RKO (cell line): ENCODE results near the gene CFDP1.

ENCODE experiments used
- DNase-seq: peaks from one replicate; pipeline ENCODE4 v3.0.0-alpha.2; 2016; ENCODE audit warnings: low spot score

CFDP1 gene

DNA sequence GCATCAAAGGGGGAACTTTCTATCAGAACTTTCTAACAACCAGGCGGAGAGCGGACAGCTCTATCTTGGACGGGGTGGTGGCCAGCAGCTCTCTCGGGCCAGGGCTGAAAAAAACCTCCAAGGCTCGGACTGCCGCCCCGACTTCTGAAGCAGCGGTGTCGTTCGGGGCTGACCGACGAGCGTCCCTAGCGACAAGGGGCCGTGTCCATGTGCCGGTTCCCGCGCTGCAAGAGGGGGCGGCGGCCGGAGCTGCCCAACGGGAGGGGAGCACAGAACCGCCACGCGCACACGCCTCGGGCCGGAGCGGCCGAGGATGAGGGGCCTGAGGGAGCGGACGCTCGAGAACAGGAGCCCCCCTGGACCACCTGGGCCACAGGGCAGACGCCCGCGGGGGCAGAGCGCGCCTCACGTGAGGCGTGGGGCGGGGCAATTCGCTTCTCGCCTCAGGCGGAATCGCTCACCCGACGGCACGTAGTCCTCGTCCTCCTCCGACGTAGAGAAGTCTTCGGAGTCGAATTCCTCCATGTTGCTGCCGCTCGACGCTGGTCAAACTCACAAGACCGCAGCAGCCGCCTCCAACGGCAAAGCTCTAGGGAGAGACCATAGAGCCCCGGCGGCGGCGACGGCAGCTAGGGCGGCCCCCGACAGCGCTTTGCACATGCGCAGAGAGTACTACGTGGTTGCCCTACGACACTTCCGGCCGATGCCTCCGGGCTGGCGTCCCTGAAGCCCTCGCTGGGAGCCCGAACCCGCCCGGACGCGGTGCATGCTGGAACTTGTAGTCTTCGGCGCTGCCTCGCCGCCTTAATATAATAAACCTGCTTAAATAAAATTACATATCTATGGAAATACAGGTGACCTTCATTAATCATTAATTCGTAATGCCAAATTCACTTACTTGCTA is at the start of gene CFDP1:
Gene CFDP1, minus strand, starts transcription at position 676 of the 904 bp plus-strand sequence. Its CDS starts 151 bp downstream, at position 525.
- DNase-seq, result peak; percentile 95

DNA sequence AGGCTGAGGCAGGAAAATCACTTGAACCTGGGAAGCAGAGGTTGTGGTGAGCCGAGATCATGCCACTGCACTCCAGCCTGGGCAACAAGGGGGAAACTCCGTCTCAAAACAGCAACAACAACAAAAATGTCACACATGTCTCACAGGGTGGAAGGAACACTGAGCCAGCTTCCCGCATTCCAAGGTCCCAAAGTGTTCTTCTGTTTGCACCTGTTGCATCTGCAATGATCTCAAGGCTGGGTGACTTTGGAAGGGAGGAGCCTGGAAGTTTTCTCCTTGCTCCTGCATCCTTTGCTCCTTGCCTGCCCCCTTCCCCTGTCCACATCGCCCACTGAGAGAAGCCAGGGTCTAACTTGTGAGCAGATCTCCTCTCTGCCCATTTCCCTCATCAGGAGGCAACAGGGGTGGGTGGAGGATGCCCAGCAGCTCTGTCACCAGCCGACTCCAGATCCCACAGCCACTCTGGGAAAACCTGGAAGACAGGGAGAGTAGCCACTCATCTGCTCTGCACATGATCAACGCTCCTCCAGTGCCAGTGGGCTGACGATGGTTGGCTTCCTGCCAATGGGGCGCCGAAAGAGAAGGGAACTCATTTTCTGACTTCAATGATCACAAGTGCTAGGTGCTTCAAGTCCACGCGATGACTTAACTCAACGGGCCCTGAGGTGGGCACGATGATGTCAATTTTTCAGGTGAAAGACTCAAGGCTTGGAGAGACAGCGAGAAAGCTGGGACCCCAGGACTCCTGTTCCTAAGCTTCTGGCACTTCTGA is 49.3 kb upstream of the CFDP1 start:
- DNase-seq, result no peak

DNA sequence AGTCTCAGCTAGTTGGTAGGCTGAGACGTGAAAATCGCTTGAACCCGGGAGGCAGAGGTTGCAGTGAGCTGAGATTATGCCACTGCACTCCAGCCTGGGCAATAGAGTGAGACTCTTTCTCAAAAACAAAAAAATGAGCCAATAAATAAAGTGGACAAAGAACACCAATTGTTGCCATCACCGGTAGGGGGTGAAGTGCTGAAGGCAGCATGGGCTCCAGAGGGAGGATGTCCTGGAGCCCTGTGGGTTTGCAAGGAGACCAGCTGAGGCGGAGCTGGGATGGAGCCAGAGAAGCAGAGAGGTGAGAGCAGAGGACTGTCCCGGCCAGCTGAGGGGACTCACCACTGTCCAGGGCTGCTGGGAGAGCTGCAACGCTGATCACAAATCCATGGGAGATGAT is 48.2 kb upstream of the CFDP1 start:
- DNase-seq, result no peak

DNA sequence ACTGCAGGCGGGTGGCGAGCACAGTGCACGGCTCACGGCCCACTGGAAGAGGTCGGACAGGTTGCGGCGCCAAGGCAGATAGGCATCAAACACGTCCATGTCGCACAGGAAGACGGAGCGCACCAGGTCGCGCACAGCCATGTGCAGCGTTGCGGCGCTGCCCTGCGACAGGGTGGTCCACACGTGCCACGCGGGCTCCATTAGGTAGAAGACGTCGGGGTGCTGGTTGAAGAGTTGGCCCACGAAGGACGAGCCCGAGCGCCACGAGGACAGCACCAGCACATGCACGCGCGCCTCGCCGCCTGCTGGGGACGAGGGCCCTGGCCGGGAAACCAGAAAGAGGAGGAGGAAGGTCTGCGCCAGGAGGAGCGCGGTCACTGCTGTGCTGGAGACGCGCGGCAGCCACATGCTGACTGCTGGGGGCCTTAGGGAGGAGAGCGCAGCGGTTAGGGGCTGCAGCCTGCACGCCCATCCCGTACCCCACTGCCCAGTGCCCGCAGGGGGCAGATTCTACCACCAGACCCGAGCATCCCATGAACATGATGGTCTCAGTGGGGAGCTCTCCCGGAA is 46.2 kb upstream of the CFDP1 start:
- no peak for DNase-seq

DNA sequence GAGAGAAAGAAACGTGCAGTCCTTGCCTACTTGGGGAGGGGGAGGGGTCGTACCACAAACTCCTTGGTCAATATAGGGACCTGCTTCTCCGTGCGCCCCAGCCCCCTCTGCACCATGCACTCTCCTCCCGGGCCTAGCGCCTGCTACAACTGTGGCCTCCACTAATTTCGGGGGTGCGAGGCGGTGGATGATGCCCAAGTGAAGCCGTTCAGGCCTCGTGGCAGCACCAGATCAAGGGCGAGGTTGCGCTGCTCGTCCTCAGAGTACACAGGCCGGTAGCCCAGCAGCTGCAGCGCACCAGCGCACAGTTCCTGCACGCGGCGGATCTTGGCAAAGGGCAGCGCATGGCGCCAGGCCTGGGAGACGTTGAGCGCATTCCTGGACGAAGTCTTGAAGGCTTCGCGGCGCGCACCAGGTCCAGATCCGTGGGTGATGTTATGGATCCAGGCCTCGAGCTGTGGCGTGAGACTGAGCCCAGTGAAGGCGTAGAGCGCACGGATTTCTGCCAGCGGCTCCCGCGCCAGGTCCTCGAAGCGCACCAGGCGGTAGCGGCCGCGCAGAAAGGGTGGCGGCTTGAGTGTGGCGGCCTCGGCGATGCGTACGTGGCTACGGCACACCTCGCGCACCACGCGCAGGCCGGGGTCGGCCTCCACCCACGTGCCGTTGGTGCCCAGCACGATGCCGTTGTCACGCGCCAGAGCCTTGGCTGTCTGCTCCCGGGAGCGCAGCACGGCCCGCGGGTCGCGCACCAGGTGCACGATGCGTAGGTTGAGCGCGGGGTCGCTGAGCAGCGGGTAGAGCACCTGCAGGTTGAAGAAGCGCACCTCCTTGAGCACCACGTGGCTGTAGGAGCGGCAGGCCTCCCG is 45.4 kb upstream of the CFDP1 start:
- DNase-seq, result no peak

DNA sequence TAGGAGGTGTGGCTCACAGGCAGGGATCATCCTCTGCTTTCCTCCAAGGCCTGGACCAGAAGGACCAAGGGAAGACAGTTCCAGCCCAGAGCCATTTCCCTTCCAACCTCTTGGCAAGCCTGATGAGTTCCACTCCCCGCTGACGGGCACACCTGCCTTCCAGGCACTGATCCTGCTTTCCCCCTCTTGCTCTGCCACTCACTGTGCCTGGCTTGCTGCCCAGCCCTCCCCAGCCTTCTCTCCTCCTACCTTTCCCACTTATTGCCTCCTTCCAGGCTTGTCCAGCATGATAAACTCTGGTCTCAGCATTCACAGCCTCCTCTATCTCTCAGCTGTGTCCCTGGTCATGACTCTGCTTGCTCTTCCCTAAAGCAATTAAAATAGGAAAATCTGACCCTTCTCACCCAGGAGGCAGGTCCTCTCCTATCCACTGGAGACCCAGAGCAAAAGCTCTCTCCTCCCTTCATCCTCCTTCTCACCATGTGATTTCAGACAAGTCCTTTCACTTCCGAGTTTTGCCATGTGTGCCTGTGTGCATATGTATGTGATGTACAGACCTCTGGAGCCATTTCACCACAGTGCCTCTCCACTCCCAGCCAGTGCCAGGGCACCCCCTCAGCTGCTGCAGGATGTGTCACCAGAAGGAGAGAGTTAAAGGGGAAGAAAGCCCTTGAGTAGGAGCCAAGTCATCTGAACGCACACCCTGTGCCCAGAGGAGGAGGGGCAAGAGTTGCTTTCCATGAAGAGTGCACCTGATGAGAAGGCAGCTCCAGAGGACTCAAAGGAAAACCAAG is 44.6 kb upstream of the CFDP1 start:
- DNase-seq, result no peak

DNA sequence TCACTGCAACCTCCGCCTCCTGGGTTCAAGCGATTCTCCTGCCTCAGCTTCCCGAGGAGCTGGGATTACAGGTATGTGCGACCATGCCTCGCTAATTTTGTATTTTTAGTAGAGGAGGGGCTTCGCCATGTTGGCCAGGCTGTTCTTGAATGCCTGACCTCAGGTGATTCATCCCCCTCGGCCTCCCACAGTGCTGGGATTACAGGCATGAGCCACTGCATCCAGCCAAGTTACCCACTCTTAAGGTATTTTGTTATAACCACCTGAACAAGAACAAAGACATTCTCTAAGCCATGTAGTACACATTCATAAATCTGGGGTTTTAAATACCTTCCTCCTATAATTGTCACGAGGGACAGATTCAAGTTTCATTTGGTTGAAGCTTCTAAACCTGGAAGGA is 43.5 kb upstream of the CFDP1 start:
- no peak for DNase-seq

DNA sequence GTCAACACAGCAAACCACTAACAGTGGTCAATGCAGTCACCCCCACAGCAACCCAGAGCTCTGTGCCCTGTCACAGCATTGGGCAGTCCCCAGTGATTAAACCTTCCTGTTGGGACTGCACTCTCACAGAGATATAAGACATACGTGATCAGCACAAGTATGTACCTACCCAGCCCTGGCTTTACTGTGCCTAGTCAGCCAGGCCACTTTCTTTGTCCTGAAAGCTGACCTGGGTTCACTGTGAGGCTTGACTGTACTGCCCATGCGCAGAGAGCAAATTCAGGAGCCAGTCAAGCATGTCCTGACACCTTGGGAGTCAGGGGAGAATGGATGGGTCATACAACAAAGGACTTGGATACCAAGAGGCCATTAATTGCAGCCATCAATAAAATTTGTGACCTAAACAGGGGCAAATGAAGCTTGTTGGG is 42.1 kb upstream of the CFDP1 start:
- DNase-seq, result no peak

DNA sequence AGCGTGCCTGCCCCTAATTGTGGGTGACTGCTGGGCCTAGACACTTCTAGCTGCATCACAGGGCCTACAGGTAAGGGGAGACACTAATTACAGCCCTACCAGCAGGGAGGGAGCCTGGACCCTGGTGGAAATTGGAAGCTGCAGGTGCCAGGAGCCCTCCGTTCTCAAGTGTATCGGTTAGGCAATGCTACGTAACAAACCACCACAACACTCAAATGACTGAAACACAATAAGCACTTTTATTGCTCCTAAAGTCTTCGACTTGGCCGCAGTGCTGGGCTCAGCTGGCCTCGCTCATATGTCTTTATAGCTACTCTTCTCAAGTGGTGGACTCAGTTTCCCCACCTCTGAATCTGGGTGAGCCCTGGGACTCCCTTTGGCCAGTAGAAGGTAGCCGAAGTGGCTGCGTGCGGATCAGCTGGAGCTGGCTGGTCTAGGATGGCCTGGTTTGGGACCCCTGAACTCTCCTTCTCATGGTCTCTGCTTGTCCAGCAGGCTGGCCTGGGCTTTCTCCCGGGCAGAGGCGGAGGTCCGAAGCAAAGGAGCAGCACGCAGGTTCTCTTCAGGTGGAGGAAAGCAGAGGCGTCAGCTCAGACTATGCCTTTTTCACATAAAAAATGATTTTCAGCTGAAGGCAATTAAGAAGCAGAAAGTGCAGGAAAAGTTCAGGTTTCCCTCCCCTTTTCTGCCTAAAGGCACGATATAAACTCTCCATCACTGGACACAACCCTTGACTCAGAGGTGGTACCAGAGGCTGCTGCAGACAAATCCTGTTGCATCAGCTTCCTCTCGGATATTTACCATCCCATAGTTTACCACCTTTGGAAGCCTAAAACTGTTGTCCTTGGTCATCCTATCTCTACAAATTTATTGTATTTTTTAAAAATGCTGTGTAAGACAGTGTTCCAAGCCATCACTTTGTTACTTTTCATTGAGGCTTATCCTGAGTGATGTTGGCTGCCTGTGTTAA is 39.9 kb upstream of the CFDP1 start:
- DNase-seq, result no peak

DNA sequence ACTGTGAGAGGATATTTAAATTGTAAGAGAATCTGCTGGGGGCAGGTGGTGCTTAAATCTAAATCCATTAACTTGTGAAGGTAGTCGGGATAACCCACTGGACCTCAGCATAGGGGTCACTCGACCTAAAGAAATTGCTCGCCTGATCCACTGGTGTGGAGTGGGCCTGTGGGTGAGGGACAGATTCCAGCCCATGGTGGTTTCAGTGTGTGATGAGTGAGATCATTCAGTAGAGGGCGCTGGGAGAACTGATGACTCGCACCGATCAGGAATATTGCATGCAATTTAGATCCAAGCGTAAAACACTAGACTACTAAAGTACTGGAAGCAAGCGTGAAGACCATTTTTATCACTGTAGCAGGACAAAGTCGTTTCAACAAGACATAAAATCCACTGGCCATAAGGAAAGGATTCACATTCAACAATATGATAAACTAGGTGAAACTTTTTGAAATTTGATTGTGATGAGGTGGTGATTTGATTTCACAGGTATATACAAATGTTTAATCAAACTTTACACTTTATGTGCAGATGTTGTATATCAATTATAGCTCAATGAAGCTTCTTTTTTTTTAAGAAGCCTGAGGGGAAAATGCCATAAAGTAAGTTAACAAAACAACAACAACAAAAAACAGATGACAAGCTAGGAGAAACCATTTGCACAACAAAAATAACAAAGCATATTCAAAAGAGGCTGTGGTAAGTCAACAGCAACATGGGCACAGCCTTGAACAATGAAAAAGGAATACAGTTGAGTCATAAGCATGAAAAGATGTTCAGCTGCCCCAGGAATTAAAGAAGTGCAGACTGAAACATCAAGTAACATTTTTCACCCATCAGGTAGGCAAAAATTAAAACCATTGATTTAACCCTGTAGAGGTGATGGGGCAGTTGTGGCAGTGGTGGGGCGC is 38.7 kb upstream of the CFDP1 start:
- peak; percentile 63 for DNase-seq

DNA sequence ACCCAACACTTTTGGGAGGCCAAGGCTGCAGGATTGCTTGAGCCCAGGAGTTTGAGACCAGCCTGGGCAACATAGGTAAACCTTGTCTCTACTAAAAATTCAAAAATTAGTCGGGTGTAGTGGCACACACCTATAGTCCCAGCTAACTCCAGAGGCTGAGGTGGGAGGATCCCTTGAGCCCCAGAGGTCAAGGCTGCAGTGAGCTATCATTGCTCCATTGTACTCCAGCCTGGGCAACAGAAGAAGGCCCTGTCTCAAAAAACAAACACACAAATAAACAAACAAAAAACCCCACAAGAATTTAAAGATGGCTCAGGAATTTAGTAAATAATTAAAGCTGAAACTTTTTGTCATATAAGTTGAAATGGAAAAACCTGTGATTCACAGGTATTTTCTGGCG is 33.5 kb upstream of the CFDP1 start:
- no peak for DNase-seq

DNA sequence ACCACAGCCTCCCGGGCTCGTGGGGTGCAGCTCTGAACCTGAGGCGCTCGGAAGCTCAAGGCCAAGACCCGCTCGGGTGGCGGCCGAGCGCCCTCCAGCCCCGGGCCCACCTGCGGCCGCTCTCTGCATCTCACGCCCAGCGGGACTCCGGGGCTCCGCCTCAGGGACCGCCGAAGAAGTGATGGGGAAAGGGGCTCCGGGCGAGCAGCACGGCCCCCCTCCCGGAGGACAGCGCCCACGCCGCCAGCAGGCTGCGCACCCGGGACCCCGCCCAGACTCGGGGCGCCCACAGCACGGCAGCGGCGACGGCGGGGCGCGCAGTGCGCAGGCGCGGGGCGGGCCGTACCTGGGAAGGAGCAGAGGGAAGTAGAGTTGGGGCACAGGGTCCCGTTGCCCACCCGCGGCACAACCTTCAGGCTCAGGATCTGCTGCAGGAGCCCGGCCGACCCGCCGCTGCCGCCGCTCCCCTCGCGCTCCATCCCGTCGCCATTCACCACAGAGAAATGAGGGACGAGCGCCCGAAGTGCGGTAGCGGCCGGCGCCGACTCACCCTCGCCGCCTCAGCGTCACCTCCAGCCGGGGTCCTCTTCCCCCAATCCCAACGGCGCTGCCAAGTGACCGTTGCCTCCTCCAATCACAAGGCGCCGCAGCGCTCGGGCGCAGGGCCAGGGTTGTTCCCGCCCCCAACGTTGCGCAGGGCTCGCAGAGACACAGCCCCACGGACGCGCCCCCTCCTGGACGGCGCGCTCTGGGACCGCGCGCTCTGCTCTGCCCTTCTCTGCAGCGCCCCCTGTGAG is 31.0 kb upstream of the CFDP1 start, which contains the start of gene TMEM170A:
Gene TMEM170A, minus strand, starts transcription at position 568 of the 797 bp plus-strand sequence. Its CDS starts 89 bp downstream, at position 479.
- peak; percentile 98 for DNase-seq

DNA sequence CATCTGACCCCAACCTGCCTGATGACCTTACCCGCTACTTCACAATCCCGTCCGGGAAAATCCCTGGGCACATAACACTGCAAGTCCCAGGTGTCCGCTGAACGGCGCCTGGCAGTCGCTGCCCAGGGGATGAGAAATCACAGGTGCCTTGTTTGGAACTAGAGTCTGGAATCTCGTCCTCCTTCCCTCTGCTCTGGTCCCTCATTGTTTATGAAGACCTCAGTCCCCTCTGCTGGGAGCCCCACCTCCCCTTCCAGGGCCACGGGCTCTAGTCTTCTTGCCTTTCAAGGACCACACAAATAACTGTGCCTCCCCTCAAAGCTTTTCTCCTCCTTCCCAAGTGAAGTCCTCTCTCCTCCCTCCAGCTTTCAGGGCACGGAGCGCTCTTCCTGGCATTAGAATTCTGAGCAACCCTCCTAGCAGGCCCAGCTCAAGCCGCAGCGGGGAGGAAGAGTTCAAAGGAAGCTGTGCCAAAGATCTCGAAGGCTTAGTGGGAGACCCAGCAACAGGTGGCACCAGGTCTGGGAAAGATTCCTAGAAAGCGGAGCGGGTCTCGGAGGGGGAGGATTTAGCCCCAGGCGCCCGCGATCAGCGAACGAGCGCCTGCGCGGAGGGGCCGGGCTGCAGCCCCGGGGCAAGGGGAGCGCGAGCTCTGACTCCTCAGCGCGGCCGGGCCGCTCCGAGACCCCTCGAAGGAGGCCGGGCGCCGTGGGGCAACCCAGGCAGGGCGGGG is 30.3 kb upstream of the CFDP1 start:
- peak; percentile 53 for DNase-seq

DNA sequence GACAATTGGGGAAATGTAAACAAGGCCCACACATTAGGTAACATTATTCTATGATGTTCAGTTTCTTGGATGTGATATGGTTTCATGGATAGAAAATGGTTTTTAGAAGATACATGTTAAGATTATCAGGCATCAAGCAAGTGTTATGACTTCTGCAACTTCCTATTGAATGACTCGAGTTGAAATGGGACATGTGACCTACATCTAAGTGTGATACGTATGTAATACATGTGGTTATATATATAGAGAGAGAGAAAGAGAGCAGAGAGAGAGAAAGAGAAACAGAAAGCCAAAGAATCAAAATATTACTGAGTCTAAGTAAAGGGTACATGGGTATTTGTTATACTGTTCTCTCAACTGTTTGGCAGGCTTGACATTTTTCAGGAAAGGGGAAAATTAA is 29.5 kb upstream of the CFDP1 start:
- peak; percentile 68 for DNase-seq

DNA sequence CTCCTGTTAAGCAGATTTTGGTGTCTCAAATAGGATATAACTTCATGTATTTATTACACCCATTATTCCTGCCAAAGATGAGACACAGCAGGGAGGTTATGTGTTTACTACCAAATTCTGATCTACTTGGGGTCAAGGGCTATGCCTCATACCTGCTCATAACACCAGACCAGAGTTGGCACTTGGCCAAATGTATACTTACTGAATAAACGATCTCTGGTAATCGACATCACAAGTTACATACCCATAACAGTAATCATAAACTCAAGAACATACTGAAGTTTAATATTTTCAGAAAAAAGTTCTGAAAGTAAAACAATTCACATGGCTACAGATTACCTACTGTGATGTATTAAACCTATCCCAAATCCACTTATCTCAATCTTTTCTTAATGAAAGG is 28.3 kb upstream of the CFDP1 start:
- DNase-seq, result no peak

DNA sequence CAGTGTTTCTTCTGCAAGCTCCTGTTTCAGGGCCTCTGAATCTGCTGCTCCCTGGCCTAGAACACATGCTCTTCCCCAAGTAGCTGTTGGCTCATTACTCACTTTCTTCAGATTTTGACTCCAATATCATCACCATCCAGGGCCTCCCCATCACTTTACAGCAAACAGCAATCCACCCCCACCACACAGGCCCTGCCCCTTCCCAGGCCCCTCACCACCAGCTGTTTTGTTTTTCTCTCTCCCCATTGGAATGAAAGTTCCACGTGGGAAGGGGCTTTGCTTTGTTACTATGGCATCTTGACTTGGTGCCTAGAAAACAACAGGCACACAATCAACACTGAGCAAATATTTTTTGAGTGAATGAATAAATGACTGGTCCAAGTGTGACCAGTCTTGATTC is 27.1 kb upstream of the CFDP1 start:
- DNase-seq, result no peak

DNA sequence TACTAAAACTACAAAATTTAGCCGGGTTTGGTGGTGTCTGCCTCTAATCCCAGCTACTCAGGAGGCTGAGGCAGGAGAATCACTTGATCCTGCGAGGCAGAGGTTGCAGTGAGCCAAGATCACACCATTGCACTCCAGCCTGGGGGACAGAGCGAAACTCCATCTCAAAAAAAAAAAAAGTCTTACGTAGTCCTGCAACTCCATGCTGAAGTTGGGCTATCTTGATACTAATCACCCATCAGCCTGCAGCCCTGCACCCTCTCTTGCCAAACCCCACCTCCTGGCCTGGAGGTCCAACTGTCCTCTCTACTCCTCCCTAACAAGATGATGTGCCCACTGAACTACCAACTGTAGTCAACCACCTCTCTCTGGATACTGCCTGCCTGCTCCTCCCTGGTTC is 26.4 kb upstream of the CFDP1 start:
- no peak for DNase-seq
